HL-60 (cell line): ENCODE measurements around the gene CCNJL.

Experiments used
- GABPA ChIP-seq: IDR thresholded peaks from 2 replicates; pipeline ENCODE4 v1.6.1; 2012; ENCODE audit warnings: low read depth
- POLR2AphosphoS5 ChIP-seq: IDR thresholded peaks from 2 replicates; pipeline ENCODE4 v1.6.1; 2012; ENCODE audit warnings: low read depth
- TF ChIP-seq, protein P1 (sequence below): IDR thresholded peaks from 2 replicates; pipeline ENCODE4 v1.6.1; 2012; ENCODE audit warnings: low read depth; ENCODE audit not compliant: insufficient replicate concordance
- TF ChIP-seq, protein P2 (sequence below): IDR thresholded peaks from one replicate; pipeline ENCODE4 v1.5.1; 2011; ENCODE audit warnings: low read length, control low read depth, inconsistent platforms; ENCODE audit not compliant: insufficient read depth

DNA sequence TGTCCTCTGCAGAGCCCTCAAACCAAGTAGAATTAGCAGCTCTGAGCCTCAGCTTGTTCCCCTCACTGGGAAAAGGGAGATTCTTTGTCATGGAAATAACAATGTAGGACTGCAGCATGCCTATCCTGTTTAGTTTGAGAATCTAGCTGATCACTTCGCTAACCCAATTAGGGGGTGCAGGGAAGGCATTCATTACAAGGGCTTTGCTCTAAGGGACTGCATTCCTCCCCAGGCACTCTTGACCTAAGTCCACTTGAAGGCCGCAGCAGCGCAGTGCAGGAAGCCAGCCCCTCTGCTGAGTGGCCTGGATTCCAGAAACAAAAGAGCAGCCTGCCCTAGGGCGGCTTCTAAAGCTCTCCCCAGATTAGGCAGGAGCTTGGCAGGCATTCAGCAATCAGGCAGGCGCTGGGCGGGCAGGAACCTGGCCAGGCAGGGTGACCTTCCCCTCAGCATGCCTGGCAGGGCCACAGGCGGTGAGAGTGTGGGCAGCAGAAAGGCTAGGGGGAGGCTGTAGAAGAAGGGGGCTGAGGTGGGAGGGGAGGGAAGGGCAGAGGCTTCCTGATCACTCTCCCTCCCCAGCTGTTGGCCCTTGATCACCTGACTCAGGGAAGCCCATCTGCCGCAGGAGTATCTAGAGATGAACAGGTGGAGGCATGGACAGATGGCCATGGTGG lies 24.8 kb downstream of the CCNJL start:
- TF ChIP-seq, protein P1, sequence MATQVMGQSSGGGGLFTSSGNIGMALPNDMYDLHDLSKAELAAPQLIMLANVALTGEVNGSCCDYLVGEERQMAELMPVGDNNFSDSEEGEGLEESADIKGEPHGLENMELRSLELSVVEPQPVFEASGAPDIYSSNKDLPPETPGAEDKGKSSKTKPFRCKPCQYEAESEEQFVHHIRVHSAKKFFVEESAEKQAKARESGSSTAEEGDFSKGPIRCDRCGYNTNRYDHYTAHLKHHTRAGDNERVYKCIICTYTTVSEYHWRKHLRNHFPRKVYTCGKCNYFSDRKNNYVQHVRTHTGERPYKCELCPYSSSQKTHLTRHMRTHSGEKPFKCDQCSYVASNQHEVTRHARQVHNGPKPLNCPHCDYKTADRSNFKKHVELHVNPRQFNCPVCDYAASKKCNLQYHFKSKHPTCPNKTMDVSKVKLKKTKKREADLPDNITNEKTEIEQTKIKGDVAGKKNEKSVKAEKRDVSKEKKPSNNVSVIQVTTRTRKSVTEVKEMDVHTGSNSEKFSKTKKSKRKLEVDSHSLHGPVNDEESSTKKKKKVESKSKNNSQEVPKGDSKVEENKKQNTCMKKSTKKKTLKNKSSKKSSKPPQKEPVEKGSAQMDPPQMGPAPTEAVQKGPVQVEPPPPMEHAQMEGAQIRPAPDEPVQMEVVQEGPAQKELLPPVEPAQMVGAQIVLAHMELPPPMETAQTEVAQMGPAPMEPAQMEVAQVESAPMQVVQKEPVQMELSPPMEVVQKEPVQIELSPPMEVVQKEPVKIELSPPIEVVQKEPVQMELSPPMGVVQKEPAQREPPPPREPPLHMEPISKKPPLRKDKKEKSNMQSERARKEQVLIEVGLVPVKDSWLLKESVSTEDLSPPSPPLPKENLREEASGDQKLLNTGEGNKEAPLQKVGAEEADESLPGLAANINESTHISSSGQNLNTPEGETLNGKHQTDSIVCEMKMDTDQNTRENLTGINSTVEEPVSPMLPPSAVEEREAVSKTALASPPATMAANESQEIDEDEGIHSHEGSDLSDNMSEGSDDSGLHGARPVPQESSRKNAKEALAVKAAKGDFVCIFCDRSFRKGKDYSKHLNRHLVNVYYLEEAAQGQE, result no peak
- TF ChIP-seq, protein P2, sequence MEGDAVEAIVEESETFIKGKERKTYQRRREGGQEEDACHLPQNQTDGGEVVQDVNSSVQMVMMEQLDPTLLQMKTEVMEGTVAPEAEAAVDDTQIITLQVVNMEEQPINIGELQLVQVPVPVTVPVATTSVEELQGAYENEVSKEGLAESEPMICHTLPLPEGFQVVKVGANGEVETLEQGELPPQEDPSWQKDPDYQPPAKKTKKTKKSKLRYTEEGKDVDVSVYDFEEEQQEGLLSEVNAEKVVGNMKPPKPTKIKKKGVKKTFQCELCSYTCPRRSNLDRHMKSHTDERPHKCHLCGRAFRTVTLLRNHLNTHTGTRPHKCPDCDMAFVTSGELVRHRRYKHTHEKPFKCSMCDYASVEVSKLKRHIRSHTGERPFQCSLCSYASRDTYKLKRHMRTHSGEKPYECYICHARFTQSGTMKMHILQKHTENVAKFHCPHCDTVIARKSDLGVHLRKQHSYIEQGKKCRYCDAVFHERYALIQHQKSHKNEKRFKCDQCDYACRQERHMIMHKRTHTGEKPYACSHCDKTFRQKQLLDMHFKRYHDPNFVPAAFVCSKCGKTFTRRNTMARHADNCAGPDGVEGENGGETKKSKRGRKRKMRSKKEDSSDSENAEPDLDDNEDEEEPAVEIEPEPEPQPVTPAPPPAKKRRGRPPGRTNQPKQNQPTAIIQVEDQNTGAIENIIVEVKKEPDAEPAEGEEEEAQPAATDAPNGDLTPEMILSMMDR, result no peak
- TF ChIP-seq GABPA (no peak), POLR2AphosphoS5 (no peak)
